ENCODE data around the gene ZNF660.

ZNF660 gene

GRCh38 chr3:44632193-44632592 is 47.4 kb downstream of the ZNF660 start:
- no peak for DNase-seq (ENCODE audit: low read depth)

- DNase-seq (ENCODE audit: low read depth): no peak
Measured at GRCh38 chr3:44642337-44642736, 57.6 kb downstream of the ZNF660 start.

GRCh38 chr3:44643024-44643423 is 58.3 kb downstream of the ZNF660 start:
- DNase-seq (ENCODE audit: low read depth): no peak

GRCh38 chr3:44647771-44648170 is 63.0 kb downstream of the ZNF660 start:
- DNase-seq (ENCODE audit: low read depth): no peak

- no peak for DNase-seq (ENCODE audit: low read depth)
Measured at GRCh38 chr3:44648564-44649229, 63.9 kb downstream of the ZNF660 start, which contains the start of gene ZNF35. TSS of gene ZNF35 (plus strand) at chr3:44648732. CDS start at chr3:44651068, 2,336 bp downstream.
